AG09309 (cell line): Measurements from ENCODE around the gene CACNA1B.

ENCODE experiments used
- DNase-seq: peaks from one replicate; pipeline ENCODE4 v3.0.0-alpha.2; 2010; ENCODE audit warnings: low read depth
- H3K4me3 ChIP-seq: 2 replicates; pipeline ENCODE4 v1.5.1; 2011; ENCODE audit warnings: mild to moderate bottlenecking, low read depth, low read length, moderate library complexity; ENCODE audit not compliant: control insufficient read depth
- TF ChIP-seq, protein P1 (sequence below): IDR thresholded peaks from 2 replicates; pipeline ENCODE4 v1.5.1; 2011; ENCODE audit warnings: mild to moderate bottlenecking, low read depth, low read length, inconsistent platforms; ENCODE audit not compliant: insufficient read depth, control insufficient read depth; ENCODE audit errors: missing control alignments

CACNA1B gene

DNA sequence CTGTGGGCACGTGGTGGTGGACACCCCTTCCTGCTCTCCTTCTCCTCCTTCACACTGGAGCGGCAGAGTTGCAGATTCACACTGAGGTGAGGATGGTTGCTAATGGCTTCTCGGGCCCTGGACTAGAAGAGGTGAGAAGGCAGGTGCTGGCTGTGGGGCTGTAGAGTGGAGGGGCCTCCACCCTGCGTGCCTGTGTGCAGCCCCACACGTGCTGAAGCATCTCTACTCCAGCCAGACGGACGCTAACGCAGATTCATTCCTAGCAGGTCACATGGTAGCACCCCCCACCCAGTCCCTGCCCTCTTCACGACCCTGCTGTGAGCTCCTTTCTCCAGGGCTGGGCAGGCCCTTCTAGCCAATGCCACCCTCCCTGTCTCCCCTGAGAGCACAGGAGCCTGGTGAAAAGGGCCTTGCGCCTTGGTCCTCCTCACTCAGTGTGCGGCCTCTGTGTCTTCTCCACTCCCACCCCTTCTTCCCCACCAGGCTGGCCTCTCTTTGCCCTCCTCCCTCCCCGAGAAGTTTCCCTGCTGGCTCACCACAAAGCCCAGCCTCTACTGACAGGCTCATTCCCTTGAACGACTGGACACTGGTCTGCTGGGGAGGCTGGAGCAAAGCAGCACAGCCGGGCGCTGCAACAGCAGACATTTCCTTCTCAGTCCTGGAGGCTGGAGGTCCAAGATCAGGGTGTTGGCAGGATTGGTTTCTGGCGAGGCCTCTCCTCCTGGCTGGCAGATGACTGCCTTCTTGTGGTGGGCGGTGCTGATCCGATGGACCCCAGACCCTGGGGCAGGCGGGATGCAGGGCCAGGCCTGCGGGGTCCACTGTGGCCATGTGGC, 14.2 kb downstream of the CACNA1B start:
- H3K4me3 ChIP-seq, result no peak overlapping the region
- TF ChIP-seq, protein P1, sequence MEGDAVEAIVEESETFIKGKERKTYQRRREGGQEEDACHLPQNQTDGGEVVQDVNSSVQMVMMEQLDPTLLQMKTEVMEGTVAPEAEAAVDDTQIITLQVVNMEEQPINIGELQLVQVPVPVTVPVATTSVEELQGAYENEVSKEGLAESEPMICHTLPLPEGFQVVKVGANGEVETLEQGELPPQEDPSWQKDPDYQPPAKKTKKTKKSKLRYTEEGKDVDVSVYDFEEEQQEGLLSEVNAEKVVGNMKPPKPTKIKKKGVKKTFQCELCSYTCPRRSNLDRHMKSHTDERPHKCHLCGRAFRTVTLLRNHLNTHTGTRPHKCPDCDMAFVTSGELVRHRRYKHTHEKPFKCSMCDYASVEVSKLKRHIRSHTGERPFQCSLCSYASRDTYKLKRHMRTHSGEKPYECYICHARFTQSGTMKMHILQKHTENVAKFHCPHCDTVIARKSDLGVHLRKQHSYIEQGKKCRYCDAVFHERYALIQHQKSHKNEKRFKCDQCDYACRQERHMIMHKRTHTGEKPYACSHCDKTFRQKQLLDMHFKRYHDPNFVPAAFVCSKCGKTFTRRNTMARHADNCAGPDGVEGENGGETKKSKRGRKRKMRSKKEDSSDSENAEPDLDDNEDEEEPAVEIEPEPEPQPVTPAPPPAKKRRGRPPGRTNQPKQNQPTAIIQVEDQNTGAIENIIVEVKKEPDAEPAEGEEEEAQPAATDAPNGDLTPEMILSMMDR, result no peak
- DNase-seq, result no peak

DNA sequence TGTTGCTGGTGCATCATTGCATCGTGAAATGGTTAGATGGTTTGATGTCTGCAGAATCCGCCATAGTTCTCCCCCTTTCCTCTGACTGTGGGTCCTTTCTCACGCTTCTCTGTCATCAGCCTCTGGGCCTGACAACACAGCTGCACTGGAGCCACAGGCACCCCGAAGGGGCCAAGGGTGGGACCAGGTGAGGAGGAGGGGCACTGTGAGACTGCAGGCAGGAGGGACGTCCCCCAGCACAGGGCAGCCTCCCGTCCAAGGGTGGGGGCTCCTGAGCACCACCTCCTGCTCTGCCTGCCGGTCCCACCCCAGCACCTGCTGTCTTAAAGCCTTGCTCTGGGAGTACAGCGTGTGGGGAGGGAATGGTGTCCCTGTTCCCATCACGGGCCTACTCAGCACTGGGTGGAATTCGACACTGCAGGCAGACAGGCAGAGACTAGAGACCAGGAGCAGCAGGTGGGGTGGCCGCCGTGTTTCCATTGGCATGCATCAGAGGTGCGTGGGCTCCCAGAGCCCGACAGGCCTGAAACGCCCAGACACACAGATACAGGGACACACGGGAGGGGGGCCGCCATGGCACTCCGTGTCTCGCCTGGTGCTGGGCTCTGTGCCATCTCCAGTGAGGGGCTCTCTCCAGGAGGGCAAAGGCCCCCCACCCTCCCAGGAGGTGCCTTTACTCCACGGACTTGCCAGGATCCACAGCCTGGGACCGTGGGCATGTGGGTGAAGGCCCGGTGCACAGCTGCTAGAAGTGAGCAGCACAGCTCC, 15.0 kb downstream of the CACNA1B start:
- TF ChIP-seq, protein P1, result no peak
- H3K4me3 ChIP-seq, result no peak overlapping the region
- no peak for DNase-seq

DNA sequence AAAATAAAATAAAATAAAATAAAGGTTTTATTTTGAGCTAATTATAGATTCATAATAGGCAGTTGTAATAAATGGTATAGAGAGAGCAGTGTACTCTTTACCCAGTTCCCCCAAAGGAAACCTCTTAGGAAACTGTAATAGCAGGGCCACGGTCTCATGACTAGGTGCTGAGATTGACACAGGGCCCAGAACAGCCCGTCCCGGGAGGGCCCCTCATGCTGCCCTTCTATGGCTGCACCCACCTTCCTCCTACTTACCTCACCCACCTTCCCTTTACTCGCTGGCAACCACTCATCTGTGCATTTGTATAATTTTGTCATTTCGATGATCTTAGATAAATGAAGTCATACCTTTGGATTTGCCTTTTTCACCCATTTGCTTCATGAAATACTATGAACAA, 16.1 kb downstream of the CACNA1B start:
- H3K4me3 ChIP-seq, result no peak overlapping the region
- no peak for DNase-seq
- TF ChIP-seq, protein P1, result no peak

DNA sequence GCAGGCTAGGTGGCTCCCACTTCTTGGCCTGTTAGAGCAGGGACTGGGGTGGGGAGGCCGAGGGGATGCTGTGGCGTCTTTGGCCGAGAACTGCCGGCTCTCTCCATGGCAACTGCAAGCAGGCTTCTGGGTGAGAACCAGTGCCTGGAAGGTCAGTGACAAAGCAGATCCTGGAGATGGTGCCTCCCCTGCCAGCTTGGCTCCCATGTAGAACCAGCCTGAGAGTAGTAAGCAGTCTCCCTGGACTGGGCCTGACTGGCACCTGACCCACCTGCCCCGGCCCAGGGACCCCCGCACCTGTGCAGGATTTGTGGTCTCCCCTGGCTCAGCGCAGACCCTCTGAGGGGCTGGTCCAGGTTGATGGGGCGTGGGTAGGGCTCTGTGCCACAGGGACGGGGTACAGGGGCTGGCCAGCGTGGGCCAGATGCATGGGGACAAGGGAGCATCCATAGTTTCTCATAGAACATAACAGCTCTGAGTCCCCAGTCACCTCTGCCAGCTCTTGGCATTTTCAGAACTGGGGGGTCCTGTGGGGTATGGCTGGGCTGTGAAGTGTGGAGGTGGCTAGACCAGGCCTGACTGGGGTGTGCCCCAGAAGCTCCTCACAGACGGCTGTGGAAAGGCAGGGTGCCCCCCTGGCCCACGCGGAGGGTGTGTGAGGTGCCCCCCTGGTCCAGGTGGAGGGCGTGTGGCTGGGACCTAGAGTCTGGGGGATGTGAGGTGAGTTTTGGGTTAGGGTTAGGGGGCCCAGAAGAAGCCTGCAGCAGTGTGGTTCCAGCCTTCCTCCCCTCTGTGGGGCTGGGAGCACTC, 22.2 kb downstream of the CACNA1B start:
- TF ChIP-seq, protein P1, result no peak
- H3K4me3 ChIP-seq, result no peak overlapping the region
- DNase-seq, result no peak

DNA sequence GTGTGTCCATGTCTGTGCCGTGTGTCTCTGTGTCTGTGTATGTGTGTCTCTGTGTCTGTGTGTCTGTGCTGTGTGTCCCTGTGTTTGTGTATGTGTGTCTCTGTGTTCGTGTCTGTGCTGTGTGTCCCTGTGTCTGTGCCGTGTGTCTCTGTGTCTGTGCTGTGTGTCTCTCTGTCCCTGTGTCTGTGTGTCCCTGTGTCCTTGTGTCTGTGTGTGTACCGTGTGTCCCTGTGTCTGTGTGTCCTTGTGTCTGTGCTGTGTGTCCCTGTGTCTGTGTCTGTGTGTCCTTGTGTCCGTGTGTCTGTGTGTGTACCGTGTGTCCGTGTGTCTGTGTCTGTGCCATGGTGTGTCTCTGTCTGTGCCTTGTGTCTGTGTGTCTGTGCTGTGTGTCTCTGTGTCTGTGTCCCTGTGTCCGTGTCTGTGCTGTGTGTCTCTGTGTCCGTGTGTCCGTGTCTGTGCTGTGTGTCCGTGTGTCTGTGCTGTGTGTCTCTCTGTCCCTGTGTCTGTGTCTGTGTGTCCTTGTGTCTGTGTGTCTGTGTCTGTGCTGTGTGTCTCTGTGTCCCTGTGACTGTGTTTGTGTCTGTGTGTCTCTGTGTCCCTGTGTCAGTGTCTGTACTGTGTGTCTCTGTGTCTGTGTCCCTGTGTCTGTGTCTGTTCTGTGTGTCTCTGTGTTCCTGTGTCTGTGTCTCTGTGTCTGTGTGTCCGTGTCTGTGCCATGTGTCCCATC, 23.2 kb downstream of the CACNA1B start:
- TF ChIP-seq, protein P1, result no peak
- no peak for DNase-seq
- no peak overlapping the region for H3K4me3 ChIP-seq

DNA sequence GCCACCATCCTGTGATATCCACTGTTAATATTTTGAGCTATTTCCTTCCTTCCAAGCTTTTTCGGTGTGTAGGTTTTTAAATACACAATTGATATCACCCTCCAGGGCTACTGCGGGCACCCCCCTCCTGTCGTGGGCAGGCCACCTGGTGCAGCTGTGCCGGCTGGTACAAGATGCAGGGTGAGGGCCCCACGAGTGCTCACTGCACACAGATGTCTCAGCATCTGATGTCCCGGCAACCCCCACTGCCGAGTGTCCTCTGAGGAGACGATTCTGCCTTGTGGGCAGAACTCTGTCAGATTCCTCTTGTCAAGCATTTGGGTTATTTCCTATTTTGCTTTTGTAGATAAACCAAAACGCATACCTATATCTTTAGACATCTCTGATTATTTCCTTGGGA, 25.1 kb downstream of the CACNA1B start:
- TF ChIP-seq, protein P1, result no peak
- no peak for DNase-seq
- no peak overlapping the region for H3K4me3 ChIP-seq
